Measurements from ENCODE around the gene IRX4.

The IRX4 gene

GRCh38 chr5:1882337-1883119, at the start of gene IRX4:
IRX4 (minus strand) TSS chr5:1882925; CDS start chr5:1882647, 278 bp downstream.
- Mint-ChIP-seq H3K4me3 (no peak within 1 kb of the TSS), H3K27me3 (ENCODE audit: low read depth) (peaks cover 58% of the 10 kb centered on the region)

GRCh38 chr5:1931604-1932231, 49.0 kb upstream of the IRX4 start:
- DNase-seq (ENCODE audit: low spot score): no peak
- Mint-ChIP-seq H3K9me3 (no peaks in the 10 kb centered on the region), H3K27ac (no peak overlapping the region), H3K27me3 (ENCODE audit: low read depth) (peaks cover 17% of the 10 kb centered on the region), H3K4me1 (ENCODE audit: low read depth) (no peaks in the 10 kb centered on the region), H3K36me3 (ENCODE audit: low read depth) (no peaks in the 10 kb centered on the region), H3K4me3 (no peak overlapping the region)

More at GRCh38 chr5:1882337-1883119, at the start of gene IRX4:
- no peaks in the 10 kb centered on the region for H3K9me3 Mint-ChIP-seq
- no peaks in the 10 kb centered on the region for H3K4me1 Mint-ChIP-seq (ENCODE audit: low read depth)
- peaks cover 2% of the 10 kb centered on the region for H3K36me3 Mint-ChIP-seq (ENCODE audit: low read depth)
- H3K27ac Mint-ChIP-seq: no peak within 1 kb of the TSS
- DNase-seq (ENCODE audit: low spot score): no peak

GRCh38 chr5:1930880-1931603, 48.3 kb upstream of the IRX4 start:
- Mint-ChIP-seq H3K27ac (no peak overlapping the region), H3K9me3 (no peaks in the 10 kb centered on the region), H3K27me3 (ENCODE audit: low read depth) (peaks cover 15% of the 10 kb centered on the region), H3K36me3 (ENCODE audit: low read depth) (no peaks in the 10 kb centered on the region), H3K4me1 (ENCODE audit: low read depth) (no peaks in the 10 kb centered on the region), H3K4me3 (no peak overlapping the region)
- no peak for DNase-seq (ENCODE audit: low spot score)

- H3K4me3 Mint-ChIP-seq: no peak overlapping the region
- peaks cover 15% of the 10 kb centered on the region for H3K27me3 Mint-ChIP-seq (ENCODE audit: low read depth)
- DNase-seq (ENCODE audit: low spot score): no peak
- no peaks in the 10 kb centered on the region for H3K9me3 Mint-ChIP-seq
- no peaks in the 10 kb centered on the region for H3K36me3 Mint-ChIP-seq (ENCODE audit: low read depth)
- no peaks in the 10 kb centered on the region for H3K4me1 Mint-ChIP-seq (ENCODE audit: low read depth)
- no peak overlapping the region for H3K27ac Mint-ChIP-seq
These were observed 47.8 kb upstream of the IRX4 start for GRCh38 chr5:1930501-1930879.

GRCh38 chr5:1929108-1929991, 46.6 kb upstream of the IRX4 start:
- no peaks in the 10 kb centered on the region for H3K4me1 Mint-ChIP-seq (ENCODE audit: low read depth)
- H3K36me3 Mint-ChIP-seq (ENCODE audit: low read depth): no peaks in the 10 kb centered on the region
- no peaks in the 10 kb centered on the region for H3K9me3 Mint-ChIP-seq
- peaks cover 15% of the 10 kb centered on the region for H3K27me3 Mint-ChIP-seq (ENCODE audit: low read depth)
- no peak overlapping the region for H3K27ac Mint-ChIP-seq
- DNase-seq (ENCODE audit: low spot score): no peak
- no peak overlapping the region for H3K4me3 Mint-ChIP-seq

GRCh38 chr5:1926471-1927341, 44.0 kb upstream of the IRX4 start:
- Mint-ChIP-seq H3K9me3 (no peaks in the 10 kb centered on the region), H3K4me3 (no peak overlapping the region), H3K27ac (no peak overlapping the region), H3K36me3 (ENCODE audit: low read depth) (no peaks in the 10 kb centered on the region), H3K27me3 (ENCODE audit: low read depth) (peaks cover 2% of the 10 kb centered on the region), H3K4me1 (ENCODE audit: low read depth) (no peaks in the 10 kb centered on the region)
- no peak for DNase-seq (ENCODE audit: low spot score)

GRCh38 chr5:1926071-1926440, 43.3 kb upstream of the IRX4 start:
- no peak for DNase-seq (ENCODE audit: low spot score)
- H3K36me3 Mint-ChIP-seq (ENCODE audit: low read depth): no peaks in the 10 kb centered on the region
- H3K9me3 Mint-ChIP-seq: no peaks in the 10 kb centered on the region
- no peaks in the 10 kb centered on the region for H3K27me3 Mint-ChIP-seq (ENCODE audit: low read depth)
- no peak overlapping the region for H3K27ac Mint-ChIP-seq
- no peaks in the 10 kb centered on the region for H3K4me1 Mint-ChIP-seq (ENCODE audit: low read depth)
- no peak overlapping the region for H3K4me3 Mint-ChIP-seq

GRCh38 chr5:1925111-1926070, 42.7 kb upstream of the IRX4 start:
- no peak overlapping the region for H3K27ac Mint-ChIP-seq
- H3K4me1 Mint-ChIP-seq (ENCODE audit: low read depth): no peaks in the 10 kb centered on the region
- no peaks in the 10 kb centered on the region for H3K9me3 Mint-ChIP-seq
- no peak overlapping the region for H3K4me3 Mint-ChIP-seq
- DNase-seq (ENCODE audit: low spot score): no peak
- no peaks in the 10 kb centered on the region for H3K36me3 Mint-ChIP-seq (ENCODE audit: low read depth)
- H3K27me3 Mint-ChIP-seq (ENCODE audit: low read depth): no peaks in the 10 kb centered on the region

GRCh38 chr5:1923766-1924165, 41.0 kb upstream of the IRX4 start:
- Mint-ChIP-seq H3K4me3 (no peak overlapping the region), H3K4me1 (ENCODE audit: low read depth) (no peaks in the 10 kb centered on the region), H3K27ac (no peak overlapping the region), H3K36me3 (ENCODE audit: low read depth) (no peaks in the 10 kb centered on the region), H3K9me3 (no peaks in the 10 kb centered on the region), H3K27me3 (ENCODE audit: low read depth) (no peaks in the 10 kb centered on the region)
- DNase-seq (ENCODE audit: low spot score): no peak

GRCh38 chr5:1923341-1923740, 40.6 kb upstream of the IRX4 start:
- DNase-seq (ENCODE audit: low spot score): no peak
- Mint-ChIP-seq H3K9me3 (no peaks in the 10 kb centered on the region), H3K4me1 (ENCODE audit: low read depth) (no peaks in the 10 kb centered on the region), H3K27me3 (ENCODE audit: low read depth) (no peaks in the 10 kb centered on the region), H3K27ac (no peak overlapping the region), H3K4me3 (no peak overlapping the region), H3K36me3 (ENCODE audit: low read depth) (no peaks in the 10 kb centered on the region)

- Mint-ChIP-seq H3K27me3 (ENCODE audit: low read depth) (no peaks in the 10 kb centered on the region), H3K4me3 (no peak overlapping the region), H3K36me3 (ENCODE audit: low read depth) (no peaks in the 10 kb centered on the region), H3K4me1 (ENCODE audit: low read depth) (no peaks in the 10 kb centered on the region), H3K27ac (no peak overlapping the region), H3K9me3 (no peaks in the 10 kb centered on the region)
- DNase-seq (ENCODE audit: low spot score): no peak
These were observed 39.0 kb upstream of the IRX4 start for GRCh38 chr5:1921711-1922110.

- Mint-ChIP-seq H3K9me3 (no peaks in the 10 kb centered on the region), H3K27ac (no peak overlapping the region), H3K27me3 (ENCODE audit: low read depth) (no peaks in the 10 kb centered on the region), H3K4me1 (ENCODE audit: low read depth) (no peaks in the 10 kb centered on the region), H3K36me3 (ENCODE audit: low read depth) (no peaks in the 10 kb centered on the region), H3K4me3 (no peak overlapping the region)
- no peak for DNase-seq (ENCODE audit: low spot score)
These were observed 37.0 kb upstream of the IRX4 start for GRCh38 chr5:1919750-1920149.

Measured in T-helper 2 cell treated with Interferon-gamma antibody and Interleukin-4, amounts not matched to agents 5 μg/mL and 100 μg/mL, for 36 hours (primary cell).